Hematopoietic multipotent progenitor cell treated with erythropoietin and hydrocortisone succinate and interleukin-3 and kit ligand, for 4 days (in vitro differentiated cells): Measurements from ENCODE around the gene HOXD8.

Experiments
- DNase-seq: peaks from one replicate; pipeline ENCODE4 v3.0.0-alpha.2; 2015

HOXD8 gene

GRCh38 chr2:176130957-176131847 lies 1.7 kb downstream of the HOXD8 start:
- DNase-seq, result no peak

- DNase-seq, result no peak
Observed at GRCh38 chr2:176131848-176132158, 2.3 kb downstream of the HOXD8 start.

GRCh38 chr2:176132205-176133171 lies 3.0 kb downstream of the HOXD8 start:
- DNase-seq, result no peak

- no peak for DNase-seq
Observed at GRCh38 chr2:176133389-176133788, 3.9 kb downstream of the HOXD8 start.

GRCh38 chr2:176134035-176134434 lies 4.5 kb downstream of the HOXD8 start:
- DNase-seq, result no peak

GRCh38 chr2:176135035-176135440 lies 5.5 kb downstream of the HOXD8 start:
- no peak for DNase-seq

GRCh38 chr2:176136374-176137251 lies 7.1 kb downstream of the HOXD8 start:
- DNase-seq, result peak; percentile 36

- DNase-seq, result no peak
Observed at GRCh38 chr2:176137252-176137580, 7.7 kb downstream of the HOXD8 start.

GRCh38 chr2:176137906-176138305 lies 8.4 kb downstream of the HOXD8 start:
- no peak for DNase-seq

- DNase-seq, result no peak
Observed at GRCh38 chr2:176138526-176138922, 9.0 kb downstream of the HOXD8 start.

GRCh38 chr2:176138923-176139660 lies 9.6 kb downstream of the HOXD8 start:
- no peak for DNase-seq

GRCh38 chr2:176139661-176140512 lies 10.4 kb downstream of the HOXD8 start:
- no peak for DNase-seq

GRCh38 chr2:176140513-176141317 lies 11.2 kb downstream of the HOXD8 start:
- peak; percentile 82 for DNase-seq

- DNase-seq, result no peak
Observed at GRCh38 chr2:176142281-176142680, 12.8 kb downstream of the HOXD8 start.

GRCh38 chr2:176145085-176145969 lies 15.8 kb downstream of the HOXD8 start:
- DNase-seq, result no peak

GRCh38 chr2:176146101-176146500 lies 16.6 kb downstream of the HOXD8 start:
- no peak for DNase-seq

- no peak for DNase-seq
Observed at GRCh38 chr2:176146645-176147044, 17.1 kb downstream of the HOXD8 start.

GRCh38 chr2:176147210-176147799 lies 17.8 kb downstream of the HOXD8 start:
- DNase-seq, result no peak
